GOT3 (cell line): Measurements from ENCODE around the gene SMCO3.

ENCODE experiments used
- DNase-seq: peaks from one replicate; lab custom pipeline; 2025; ENCODE audit warnings: mixed read lengths; lab: John Stamatoyannopoulos, UW

The SMCO3 gene

GRCh38 chr12:14814014-14814413 lies at the start of gene SMCO3:
Gene SMCO3, minus strand, starts transcription at chr12:14814182. Its CDS starts 7,502 bp downstream, at chr12:14806680.
- no peak for DNase-seq

DNA sequence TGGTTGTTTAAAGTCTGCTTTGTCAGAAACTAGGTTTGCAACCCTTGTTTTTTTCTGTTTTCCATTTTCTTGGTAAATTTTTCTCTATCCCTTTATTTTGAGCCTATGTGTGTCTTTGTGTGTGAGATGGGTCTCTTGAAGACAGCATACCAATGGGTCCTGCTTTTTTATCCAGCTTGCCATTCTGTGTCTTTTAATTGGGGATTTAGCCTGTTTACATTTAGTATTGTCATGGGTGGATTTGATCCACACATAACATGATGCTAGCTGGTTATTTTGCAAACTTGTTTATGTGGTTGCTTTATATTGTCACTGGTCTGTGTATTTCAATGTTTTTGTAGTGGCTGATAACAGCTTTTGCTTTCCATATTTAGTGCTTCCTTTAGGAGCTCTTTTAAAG lies 46.5 kb upstream of the SMCO3 start:
- no peak for DNase-seq

DNA sequence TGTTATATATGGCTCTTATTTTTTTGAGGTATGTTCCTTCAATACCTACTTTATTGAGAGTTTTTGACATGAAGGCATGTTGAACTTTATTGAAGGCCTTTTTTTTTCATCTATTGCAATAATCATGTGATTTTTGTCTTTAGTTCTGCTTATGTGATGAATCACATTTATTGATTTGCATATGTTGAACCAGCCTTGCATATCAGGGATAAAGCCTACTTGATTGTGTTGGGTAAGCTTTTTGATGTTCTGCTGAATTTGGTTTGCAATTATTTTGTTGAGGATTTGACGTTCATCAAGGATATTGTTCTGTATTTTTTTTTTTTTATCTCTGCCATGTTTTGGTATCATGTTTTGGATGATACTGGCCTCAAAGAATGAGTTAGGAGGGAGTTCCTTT lies 44.5 kb upstream of the SMCO3 start:
- no peak for DNase-seq

DNA sequence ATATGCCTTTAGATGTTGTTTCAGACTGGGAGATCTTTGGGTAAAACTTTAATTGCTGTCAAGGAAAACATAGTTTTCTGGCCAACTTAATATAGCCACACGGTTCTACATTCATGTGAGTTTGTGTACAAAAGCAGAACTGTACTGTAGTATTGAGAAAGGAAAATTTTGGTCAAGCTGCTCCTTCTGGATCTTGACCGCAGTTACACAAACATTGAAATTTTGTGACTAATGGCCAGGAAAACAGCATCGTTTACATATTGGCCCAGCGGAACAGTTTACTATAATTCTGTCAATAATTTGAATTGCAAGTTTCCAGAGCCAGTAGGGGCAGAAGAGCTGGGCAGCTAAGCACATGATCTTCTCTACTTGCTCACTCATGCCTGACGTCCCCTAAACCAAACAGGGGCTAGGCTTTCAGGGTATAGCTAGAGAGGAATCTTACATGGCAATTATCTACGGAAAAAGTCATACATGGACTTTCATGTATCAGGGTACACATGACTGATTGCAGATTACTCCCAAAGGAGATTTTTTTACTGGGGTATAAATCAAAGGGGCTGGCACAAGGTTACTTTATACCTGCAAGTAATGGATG lies 40.7 kb upstream of the SMCO3 start:
- no peak for DNase-seq

DNA sequence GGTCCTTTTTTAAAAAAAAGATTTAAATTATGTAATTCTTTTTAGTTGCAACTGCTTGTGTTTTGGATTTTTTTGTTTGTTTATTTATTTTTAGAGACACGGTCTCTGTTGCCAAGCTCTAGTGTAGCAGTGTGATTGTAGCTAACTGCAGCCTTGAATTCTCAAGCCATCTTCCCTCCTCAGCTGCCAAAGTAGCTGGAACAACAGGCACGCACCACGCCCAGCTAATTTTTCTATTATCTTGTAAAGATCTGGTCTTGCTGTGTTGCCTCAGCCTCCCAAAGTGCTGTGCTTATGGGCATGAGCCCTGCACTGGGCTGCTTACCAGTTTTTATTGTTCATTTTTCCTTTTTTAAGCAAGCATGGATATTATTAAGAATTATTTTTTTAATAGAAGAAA lies 40.0 kb upstream of the SMCO3 start:
- no peak for DNase-seq

DNA sequence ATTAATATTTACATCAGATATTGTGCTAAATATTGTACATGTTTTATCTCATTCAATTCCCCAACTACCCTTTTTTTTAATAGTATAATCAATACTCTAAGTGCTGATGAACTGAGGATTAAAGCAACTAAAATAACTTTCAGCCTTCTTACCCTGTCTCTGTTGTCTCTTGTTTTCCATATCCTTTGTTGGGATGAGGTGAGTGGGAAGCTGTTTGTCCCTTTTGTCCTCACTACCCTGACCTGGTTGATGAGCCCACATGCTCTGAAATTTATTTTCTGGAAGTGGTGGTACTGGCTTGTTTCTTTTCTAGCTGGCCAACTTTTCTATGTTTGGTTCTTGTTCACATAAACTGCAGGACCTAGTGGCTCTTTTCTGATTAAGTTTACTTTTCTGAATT lies 38.9 kb upstream of the SMCO3 start:
- no peak for DNase-seq

DNA sequence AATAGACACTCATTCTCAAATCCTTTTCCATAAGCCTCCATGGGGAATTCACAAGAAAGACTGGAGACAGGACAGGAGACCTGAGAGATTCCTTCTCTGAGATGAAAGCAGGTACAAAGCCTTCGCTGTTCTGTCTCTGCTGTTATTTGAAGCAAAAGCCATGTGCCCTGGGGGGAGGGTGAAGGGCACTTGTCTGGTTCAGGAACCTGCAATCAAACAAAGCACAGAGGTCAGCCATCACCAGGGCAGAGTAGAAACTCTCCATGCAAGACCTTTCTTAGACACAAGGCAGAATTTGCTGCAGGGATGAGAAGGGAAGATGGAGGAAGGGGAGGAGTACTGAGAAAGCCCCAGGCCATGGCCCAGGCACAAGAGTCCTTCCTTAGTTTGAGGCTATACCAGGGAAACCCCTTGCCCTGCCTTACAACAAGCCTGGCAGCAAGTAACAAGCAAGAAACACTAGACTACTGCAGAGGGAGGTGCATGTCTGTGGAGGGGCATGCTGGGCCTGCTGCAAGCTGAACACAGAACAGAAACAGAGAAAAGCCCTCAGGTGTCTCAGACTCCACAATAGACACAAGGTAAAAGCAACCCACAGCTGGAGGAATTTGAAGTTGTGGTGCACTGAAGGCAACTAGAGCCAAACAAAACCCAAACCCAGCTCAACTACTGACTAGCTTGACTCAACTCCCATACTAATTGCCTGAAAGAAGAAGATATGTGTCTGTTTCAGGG lies 37.1 kb upstream of the SMCO3 start:
- DNase-seq: no peak

DNA sequence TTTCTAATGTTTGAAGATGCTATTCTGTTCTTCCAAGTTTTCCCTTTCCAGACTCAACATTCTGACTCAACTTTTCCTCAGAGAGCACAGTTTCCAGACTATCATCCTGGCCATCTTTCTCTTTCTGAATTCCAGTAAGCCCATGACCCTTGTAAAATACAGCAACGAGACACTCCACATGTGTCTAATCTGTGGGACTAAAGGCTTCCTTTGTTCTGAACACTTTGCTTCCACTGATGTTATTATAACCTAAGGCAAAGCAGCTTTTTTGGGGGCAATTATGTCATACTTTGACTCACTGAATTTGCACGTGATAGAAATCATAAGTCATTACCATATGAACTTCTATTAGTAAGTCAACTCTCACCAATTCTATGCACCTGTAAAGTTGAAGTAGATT lies 35.7 kb upstream of the SMCO3 start:
- no peak for DNase-seq

- no peak for DNase-seq
Measured at GRCh38 chr12:14846876-14847580, 33.0 kb upstream of the SMCO3 start.

- DNase-seq: no peak
Measured at GRCh38 chr12:14846042-14846587, 32.1 kb upstream of the SMCO3 start.

- no peak for DNase-seq
Measured at GRCh38 chr12:14845350-14845750, 31.4 kb upstream of the SMCO3 start.

DNA sequence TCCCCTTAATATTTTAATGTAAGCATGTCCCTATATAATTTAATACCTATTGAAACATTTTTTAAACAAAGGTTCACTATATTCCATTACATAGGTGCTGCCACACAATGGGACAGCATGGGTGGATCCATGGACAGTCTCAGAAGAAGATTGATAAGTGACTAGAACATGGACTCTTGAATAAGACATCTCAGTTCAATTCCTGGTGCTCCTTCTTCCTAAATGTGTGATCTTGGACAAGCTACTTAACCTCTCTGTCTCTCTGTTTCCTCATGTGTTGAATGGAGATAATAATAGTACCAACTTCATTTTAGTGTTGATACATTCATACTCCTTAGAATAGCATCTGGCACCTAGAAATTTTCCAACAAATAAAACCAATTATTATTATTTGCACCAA lies 30.4 kb upstream of the SMCO3 start:
- no peak for DNase-seq

GRCh38 chr12:14843425-14843887 lies 29.5 kb upstream of the SMCO3 start, which contains the start of gene ART4:
Gene ART4, minus strand, starts transcription at chr12:14843526. Its CDS starts 413 bp downstream, at chr12:14843113.
- DNase-seq: no peak

DNA sequence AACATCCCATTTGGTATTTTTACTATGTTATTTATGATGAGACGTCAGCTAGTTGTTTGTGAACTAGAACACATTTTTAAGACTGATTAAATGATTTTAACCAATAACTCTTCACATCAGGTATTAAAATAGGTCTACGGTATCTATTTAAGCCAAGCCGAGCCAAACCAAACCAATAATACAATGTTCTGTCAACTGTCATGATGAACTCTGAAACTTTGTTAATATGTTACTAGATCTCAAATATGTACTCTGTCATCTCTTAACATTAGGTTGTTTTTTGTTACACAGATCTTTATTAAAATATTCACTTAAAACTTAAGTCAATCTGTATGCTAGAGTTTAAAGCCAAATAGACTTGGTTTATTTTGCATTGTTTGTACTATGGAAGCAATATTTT lies 28.3 kb upstream of the SMCO3 start:
- DNase-seq: no peak

DNA sequence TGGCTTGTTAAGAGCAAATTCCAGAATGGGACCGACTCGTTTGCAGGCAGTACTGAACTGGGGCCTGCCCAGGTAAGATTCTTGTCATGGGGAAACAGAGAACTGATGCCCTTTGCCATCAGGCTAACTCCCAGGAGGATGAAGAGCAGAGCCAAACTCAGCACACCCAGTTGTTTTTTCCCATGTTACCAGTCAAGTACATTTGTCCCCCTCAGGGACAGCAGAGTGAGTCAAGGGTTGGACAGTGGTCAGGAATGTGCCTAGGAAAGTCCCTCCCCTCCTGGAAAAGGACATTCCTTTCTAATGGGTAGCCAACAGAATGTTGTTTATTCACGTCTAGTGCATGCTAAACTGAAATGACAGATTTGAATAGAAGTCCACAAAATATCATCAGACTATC lies 27.8 kb upstream of the SMCO3 start:
- DNase-seq: no peak

- no peak for DNase-seq
Measured at GRCh38 chr12:14840616-14841015, 26.6 kb upstream of the SMCO3 start.

- no peak for DNase-seq
Measured at GRCh38 chr12:14839262-14839661, 25.3 kb upstream of the SMCO3 start.

DNA sequence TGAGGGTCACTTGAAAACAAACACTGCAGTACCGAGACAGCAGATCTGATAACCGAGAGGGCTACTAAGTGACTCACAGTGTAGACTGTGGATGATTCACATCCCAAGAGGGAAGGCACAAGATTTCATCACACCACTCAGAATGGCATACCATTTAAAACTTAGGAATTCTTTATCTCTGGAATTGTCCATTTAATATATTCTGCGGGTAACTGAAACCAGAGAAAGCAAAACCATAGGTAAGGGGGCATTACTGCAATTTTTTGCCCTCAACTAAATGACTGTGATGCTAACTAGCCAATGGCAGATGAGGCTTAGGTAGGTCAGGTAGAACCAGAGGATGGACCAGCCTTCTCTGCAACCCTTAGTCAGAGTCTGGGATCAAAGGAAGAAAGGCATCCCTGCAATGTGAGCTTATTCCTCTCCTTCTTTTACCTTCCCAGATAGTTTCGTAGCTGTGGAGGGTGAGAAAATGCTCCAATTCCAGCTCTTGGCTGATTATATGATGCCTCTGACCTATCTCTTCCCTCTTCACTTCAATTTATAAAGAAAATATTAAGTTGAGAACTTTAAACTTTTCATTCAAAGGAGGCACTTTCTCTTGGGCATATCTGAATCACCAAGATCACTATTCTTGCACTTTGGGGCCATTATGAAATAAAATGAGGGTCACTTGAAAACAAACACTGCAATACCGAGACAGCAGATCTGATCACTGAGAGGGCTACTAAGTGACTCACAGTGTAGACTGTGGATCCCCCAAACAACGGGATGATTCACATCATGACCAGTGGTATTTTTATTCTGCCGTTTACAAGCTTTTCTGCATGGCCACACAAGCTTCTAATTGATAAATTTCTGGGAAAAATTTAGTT lies 22.6 kb upstream of the SMCO3 start:
- no peak for DNase-seq

GRCh38 chr12:14834509-14834908 lies 20.5 kb upstream of the SMCO3 start:
- DNase-seq: no peak

GRCh38 chr12:14833952-14834351 lies 20.0 kb upstream of the SMCO3 start:
- no peak for DNase-seq

- no peak for DNase-seq
Measured at GRCh38 chr12:14833336-14833735, 19.4 kb upstream of the SMCO3 start.

DNA sequence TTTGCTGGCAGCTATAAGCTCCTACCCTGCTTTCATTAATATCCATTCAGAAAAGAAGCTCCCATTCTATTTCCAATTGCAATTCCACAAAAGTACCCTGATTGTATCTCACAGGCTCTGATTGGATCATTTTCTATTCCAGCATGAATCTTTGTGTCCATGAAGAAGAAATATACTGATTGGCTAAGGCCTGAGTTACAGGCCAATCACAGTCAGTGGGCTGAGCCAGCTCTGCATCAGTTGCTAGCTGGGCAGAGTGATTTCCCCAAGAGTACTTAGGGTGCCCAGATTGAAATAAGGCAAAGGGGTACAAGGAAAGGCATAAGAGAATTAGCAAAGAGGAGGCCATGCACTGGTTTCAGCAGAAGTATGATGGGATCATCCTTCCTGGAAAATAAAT lies 14.9 kb upstream of the SMCO3 start:
- DNase-seq: no peak
